GM18858 (cell line): ENCODE results near the gene XPO5.

ENCODE experiments used
- ATAC-seq: cut with Tn5 transposase; IDR thresholded peaks from one replicate; pipeline ENCODE4 v1.9.1; 2021; ENCODE audit not compliant: unreplicated experiment

Gene XPO5

DNA sequence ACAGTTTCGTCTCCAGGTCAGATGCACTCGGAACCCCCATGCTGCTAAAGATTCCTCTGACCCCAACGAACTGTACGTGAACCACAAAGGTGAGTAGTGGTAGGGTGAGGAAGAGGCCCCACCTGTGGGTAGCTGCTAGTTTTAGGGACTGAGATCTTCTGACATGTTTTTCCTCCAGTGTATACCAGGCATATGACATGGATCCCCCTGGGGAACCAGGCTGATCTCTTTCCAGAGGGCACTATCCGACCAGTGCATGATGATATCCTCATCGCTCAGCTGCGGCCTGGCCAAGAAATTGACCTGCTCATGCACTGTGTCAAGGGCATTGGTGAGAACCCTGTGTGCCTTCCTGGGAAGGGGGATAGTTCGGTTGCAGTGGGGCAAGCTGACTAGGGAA lies 55.7 kb downstream of the XPO5 start:
- ATAC-seq = no peak

DNA sequence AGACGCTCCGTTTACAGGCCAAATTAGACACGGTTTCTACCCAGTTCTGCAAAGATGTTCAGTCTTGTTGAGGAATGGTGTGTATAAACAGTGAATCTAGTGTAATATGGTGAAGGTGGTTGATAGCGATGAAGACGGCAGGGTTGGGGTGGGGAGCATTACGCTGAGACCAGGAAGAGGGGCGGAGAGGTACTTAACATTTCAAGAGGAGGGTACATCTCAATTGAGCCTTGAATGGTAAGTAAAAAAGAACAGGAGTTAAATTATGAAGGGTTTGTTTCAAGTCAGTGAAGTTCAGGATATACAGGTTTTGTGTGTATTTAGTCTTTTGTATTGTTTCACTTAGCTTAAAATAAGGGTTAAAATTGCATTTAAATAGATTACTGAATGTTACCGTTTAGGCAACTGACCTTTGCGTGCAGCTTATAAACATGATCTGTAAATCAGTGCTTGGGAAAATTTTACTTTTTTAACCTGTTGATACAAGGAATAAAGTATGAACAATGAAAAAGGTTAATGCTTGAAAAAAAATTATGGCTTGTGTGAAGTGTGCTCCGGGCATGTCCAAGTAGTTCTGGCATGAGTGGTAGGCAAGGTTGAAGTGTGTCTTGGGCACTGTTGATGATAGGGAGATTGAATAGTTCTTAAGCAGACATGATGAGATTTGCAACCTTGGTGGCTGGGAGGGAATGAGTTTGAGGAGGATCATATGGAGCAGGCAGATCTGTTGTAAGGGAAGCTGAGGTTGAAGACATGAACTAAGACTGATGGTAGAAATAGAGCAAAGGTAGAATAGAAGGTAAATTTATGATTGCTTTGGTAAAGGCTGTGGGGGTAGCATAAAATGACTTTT lies 58.1 kb downstream of the XPO5 start:
- ATAC-seq = no peak

DNA sequence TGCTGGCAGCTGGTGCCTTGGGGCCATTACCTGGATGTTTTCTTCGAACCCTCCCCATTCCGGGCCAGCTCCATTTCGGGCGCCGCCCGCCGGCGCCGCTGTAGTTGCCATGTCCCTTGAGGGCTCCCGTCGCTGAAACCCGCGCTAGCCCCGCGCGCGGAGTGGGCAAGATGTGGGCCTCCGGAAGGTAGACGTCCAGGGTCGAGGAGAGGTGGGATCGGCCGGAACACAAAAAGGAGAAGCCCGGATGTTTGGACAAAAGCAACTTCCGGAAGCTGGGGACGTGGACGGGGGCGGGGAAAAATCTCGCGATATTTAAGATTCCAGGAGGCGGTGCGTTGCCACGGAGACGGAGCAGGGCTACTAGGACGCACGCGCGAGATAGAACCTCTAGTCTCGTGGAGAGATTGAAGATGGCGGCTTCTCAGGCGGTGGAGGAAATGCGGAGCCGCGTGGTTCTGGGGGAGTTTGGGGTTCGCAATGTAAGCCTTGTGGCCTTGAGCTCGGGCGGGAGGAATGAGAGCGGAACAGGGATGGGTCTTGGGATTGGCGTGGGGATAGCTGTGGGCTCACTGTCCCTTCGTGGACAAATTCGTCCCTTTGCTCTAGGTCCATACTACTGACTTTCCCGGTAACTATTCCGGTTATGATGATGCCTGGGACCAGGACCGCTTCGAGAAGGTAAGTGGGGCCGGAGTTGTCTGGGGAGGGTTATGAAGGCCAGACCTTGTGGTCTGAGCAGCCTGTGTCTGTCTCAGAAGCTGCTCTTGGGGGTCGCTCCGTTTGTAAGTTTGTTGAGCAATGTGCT lies 58.9 kb downstream of the XPO5 start, which contains the start of the genes POLR1C and YIPF3:
Gene POLR1C, plus strand, starts transcription at position 393 of the 808 bp plus-strand sequence. Its CDS starts 21 bp downstream, at position 414.
Gene YIPF3, minus strand, starts transcription at position 230 of the 808 bp plus-strand sequence. Its CDS starts 119 bp downstream, at position 111.
- peak; percentile 73 for ATAC-seq

DNA sequence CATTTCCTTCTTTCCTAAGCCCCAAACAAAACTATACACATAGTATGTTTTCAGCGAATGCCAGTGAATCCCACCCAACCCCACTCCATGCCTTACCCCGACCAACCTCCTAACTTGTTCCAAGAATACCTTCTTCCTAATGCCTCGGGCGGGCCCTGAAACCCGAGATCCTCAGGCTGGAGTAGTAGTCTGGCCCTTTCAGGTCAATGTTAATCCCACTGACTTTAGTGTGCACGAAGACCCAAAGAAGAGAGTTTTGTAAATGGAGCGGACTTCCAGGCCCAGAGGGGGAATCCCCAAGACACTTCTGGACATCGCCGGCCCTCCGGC lies 59.5 kb downstream of the XPO5 start:
- no peak for ATAC-seq

- no peak for ATAC-seq
Measured at GRCh38 chr6:43515808-43516207, 60.0 kb downstream of the XPO5 start.

- ATAC-seq = no peak
Measured at GRCh38 chr6:43511824-43512415, 63.9 kb downstream of the XPO5 start.

DNA sequence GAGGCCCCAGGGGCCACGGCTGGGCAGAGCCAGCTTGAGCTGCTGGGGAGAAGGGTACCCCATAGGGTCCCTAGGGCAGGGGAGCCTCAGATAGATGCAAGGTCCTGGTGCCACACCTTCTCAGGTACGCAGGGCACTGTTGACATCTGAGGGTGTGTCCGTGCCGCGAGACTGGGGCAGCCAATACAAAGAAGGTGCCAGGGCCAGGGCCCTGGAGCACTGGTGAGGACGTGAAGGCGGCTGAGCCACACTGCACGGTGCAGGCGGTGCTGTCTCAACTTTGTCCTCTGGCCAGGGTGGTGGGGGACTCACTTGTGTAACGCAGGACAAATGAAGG lies 65.0 kb downstream of the XPO5 start:
- ATAC-seq = no peak

- peak; percentile 54 for ATAC-seq
Measured at GRCh38 chr6:43509984-43510826, 65.6 kb downstream of the XPO5 start, which contains the start of gene LRRC73. LRRC73 (minus strand) TSS chr6:43510346; CDS start chr6:43509785, 561 bp downstream.

- ATAC-seq = no peak
Measured at GRCh38 chr6:43509142-43509983, 66.5 kb downstream of the XPO5 start.

DNA sequence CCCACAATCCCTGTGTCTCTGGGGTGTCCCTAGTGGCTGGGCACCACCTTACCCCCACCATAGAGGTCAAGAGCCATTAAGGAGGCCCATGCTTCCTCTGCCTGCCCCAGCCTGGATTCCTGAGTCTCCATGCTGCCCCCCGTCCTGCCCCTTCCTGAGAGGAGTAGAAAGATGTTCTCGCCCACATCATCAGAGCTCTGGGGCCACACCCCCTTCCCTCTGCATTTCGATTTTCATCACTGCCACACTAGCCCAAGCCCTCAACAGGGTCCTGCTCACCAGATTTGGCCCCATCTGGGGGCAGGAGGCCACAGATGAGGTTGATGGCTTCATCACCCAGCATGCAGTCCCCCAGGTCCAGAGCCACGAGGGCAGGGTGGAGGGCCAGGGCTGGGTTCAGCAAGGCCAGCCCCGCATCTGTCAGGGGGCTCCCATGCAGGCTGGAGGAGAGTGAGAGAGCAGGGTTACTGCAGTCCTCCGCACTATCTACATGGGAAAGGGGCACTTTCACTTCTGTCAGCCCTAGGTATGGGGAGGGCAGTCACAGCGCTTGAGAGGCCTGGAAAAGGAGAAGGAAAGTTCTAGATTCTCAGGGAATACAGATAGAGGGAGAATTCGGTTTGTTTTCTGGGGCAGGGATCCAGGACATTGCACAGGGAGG lies 67.2 kb downstream of the XPO5 start:
- ATAC-seq = no peak

- ATAC-seq = peak; percentile 46
Measured at GRCh38 chr6:43506667-43507471, 69.0 kb downstream of the XPO5 start.

DNA sequence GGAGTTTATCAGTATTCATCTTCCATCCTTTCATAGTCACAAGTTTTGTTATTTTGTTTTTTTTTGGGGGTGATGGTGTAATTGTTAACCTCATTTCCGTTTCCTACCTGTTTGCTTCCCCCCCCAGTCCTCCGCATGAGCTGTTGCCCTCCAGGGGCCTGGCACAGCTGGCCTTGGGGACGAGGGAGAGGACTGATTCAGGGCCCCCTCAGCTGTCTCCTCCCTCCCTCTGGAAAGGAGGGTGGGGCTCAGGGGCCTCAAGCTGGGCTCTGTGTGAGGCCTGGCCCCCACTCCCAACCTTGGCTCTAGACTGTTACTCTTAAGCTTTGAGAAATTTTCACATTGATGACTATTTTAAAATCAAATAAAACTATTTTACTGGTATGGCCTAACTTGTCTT lies 69.7 kb downstream of the XPO5 start:
- ATAC-seq = no peak

GRCh38 chr6:43505718-43506117 lies 70.1 kb downstream of the XPO5 start:
- no peak for ATAC-seq

DNA sequence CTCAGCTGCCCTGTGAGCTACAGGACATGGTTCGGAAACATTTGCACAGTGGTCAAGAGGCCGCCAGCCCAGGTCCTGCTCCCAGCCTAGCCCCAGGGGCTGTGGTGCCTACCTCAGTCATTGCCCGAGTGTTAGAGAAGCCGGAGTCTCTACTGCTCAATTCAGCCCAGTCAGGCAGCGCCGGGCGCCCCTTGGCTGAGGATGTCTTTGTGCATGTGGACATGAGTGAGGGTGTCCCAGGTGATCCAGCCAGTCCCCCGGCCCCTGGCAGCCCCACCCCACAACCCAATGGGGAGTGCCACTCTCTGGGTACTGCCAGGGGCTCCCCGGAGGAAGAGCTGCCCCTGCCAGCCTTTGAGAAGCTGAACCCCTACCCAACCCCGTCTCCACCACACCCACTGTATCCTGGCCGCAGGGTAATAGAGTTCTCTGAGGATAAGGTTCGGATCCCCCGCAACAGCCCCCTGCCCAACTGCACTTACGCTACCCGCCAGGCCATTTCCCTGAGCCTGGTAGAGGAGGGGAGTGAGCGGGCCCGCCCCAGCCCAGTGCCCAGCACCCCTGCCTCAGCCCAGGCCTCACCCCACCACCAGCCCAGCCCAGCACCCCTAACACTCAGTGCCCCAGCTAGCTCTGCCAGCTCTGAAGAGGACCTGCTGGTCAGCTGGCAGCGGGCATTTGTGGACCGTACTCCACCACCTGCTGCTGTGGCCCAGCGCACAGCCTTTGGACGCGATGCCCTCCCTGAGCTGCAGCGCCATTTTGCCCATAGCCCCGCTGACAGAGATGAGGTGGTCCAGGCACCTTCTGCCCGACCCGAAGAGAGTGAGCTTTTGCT lies 70.9 kb downstream of the XPO5 start:
- ATAC-seq = no peak

DNA sequence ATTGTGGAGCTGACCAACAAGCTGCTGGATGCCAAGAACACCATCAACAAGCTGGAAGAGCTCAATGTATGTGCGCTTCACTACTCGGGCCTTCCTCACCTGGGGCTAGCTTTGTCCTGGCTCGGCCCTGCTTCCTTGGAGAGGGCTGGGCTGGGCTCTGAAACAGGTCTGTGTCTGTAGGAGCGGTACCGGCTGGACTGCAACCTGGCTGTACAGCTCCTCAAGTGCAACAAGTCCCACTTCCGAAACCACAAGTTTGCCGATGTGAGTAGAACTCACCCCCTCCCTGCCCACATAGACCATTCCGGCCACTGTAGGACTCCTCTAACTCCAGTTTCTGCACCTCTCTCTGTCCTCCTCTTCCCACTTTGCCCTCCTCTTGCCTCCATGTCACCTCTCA lies 72.4 kb downstream of the XPO5 start:
- no peak for ATAC-seq

GRCh38 chr6:43502666-43503065 lies 73.2 kb downstream of the XPO5 start:
- no peak for ATAC-seq

DNA sequence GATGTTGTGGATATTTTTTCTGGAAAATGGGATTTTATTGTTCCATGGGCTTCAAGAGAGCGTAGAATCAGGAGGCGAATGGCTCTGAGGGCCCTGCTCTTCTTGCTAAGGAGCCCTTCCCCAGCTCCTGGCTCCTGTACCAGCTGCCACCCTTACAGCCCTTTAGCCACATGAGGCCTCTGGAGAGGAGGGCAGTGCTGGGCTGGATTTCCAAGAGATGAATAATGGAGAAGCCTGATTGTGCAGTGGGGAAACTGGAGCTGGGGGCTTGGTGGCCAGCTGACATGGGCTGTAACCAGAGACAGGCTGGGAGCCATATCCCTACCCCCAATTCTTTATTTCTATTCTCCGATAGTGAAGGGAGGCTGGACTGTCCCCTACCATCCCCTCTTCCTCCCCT lies 74.9 kb downstream of the XPO5 start:
- no peak for ATAC-seq
